ENCODE measurements around the gene PIAS3. TPM values are rescaled to one million over a fixed set of nuclear protein-coding genes. Genes with fewer than 3 reads are reported as not detected.

PIAS3 gene
- polyA plus RNA-seq, 1 donor from 2014 or later = 15.0 TPM

- peak overlapping the region; percentile 94 for H3K4me3 ChIP-seq (ENCODE audit: low read length)
- TF ChIP-seq POLR2AphosphoS5 (IDR thresholded peaks at IDR 0.05) = no peak
- TF ChIP-seq REST (IDR thresholded peaks at IDR 0.05; ENCODE audit: borderline replicate concordance) = no peak
- TF ChIP-seq CTCF (IDR thresholded peaks at IDR 0.05; ENCODE audit: poor library complexity, severe bottlenecking) = no peak
- no peak for TF ChIP-seq TAF1 (IDR thresholded peaks at IDR 0.05; ENCODE audit: low read depth)
- no peak for TF ChIP-seq RAD21 (conservative IDR thresholded peaks at IDR 0.05)
- TF ChIP-seq EZH2 (IDR thresholded peaks at IDR 0.05; ENCODE audit: borderline replicate concordance, insufficient read depth, low read length, poor library complexity, severe bottlenecking) = no peak
- no peak for TF ChIP-seq EP300 (conservative IDR thresholded peaks at IDR 0.05; ENCODE audit: poor library complexity, severe bottlenecking)
- TF ChIP-seq MXI1 (conservative IDR thresholded peaks at IDR 0.05; ENCODE audit: poor library complexity, severe bottlenecking) = peak; percentile 0
- TF ChIP-seq SMC3 (conservative IDR thresholded peaks at IDR 0.05; ENCODE audit: poor library complexity) = no peak
- H3K27ac ChIP-seq (ENCODE audit: low read length) = peak overlapping the region; percentile 68
- no peaks in the 10 kb centered on the region for H3K9me3 ChIP-seq (ENCODE audit: low read length)
- peak overlapping the region; percentile 74 for H2AFZ ChIP-seq (ENCODE audit: low read depth, low read length)
- peak overlapping the region; percentile 47 for H3K4me2 ChIP-seq (ENCODE audit: low read length)
- no peaks in the 10 kb centered on the region for H4K20me1 ChIP-seq (ENCODE audit: insufficient read depth)
- no peaks in the 10 kb centered on the region for H3F3A ChIP-seq (ENCODE audit: insufficient read depth, low read length, poor library complexity, severe bottlenecking)
- no peaks in the 10 kb centered on the region for H3K9me2 ChIP-seq (ENCODE audit: insufficient read depth, low read length)
- H3K36me3 ChIP-seq (ENCODE audit: insufficient read depth, low read length) = no peaks in the 10 kb centered on the region
- peaks cover 5% of the 10 kb centered on the region for H3K79me2 ChIP-seq (replicated peaks; ENCODE audit: insufficient read depth, low read length)
- peak overlapping the region; percentile 81 for H3K9ac ChIP-seq (ENCODE audit: low read length)
- no peaks in the 10 kb centered on the region for H3K27me3 ChIP-seq (ENCODE audit: insufficient read depth, low read depth, low read length)
Measured at GRCh38 chr1:145858238-145858900, 512 bp downstream of the PIAS3 start.

- H3K9ac ChIP-seq (ENCODE audit: low read length) = no peak overlapping the region
- no peaks in the 10 kb centered on the region for H3K9me3 ChIP-seq (ENCODE audit: low read length)
- H4K20me1 ChIP-seq (ENCODE audit: insufficient read depth) = no peaks in the 10 kb centered on the region
- H3K27me3 ChIP-seq (ENCODE audit: insufficient read depth, low read depth, low read length) = no peaks in the 10 kb centered on the region
- peak overlapping the region; percentile 94 for H3K4me3 ChIP-seq (ENCODE audit: low read length)
- H3K4me2 ChIP-seq (ENCODE audit: low read length) = peak overlapping the region; percentile 47
- H2AFZ ChIP-seq (ENCODE audit: low read depth, low read length) = no peak overlapping the region
- no peaks in the 10 kb centered on the region for H3F3A ChIP-seq (ENCODE audit: insufficient read depth, low read length, poor library complexity, severe bottlenecking)
- no peak for TF ChIP-seq CTCF (IDR thresholded peaks at IDR 0.05; ENCODE audit: poor library complexity, severe bottlenecking)
- no peak for TF ChIP-seq REST (IDR thresholded peaks at IDR 0.05; ENCODE audit: borderline replicate concordance)
- no peak for TF ChIP-seq TAF1 (IDR thresholded peaks at IDR 0.05; ENCODE audit: low read depth)
- no peak for TF ChIP-seq EP300 (conservative IDR thresholded peaks at IDR 0.05; ENCODE audit: poor library complexity, severe bottlenecking)
- no peak for TF ChIP-seq SMC3 (conservative IDR thresholded peaks at IDR 0.05; ENCODE audit: poor library complexity)
- no peak for TF ChIP-seq EZH2 (IDR thresholded peaks at IDR 0.05; ENCODE audit: borderline replicate concordance, insufficient read depth, low read length, poor library complexity, severe bottlenecking)
- no peak for TF ChIP-seq MXI1 (conservative IDR thresholded peaks at IDR 0.05; ENCODE audit: poor library complexity, severe bottlenecking)
- TF ChIP-seq RAD21 (conservative IDR thresholded peaks at IDR 0.05) = no peak
- no peak for TF ChIP-seq POLR2AphosphoS5 (IDR thresholded peaks at IDR 0.05)
- no peaks in the 10 kb centered on the region for H3K9me2 ChIP-seq (ENCODE audit: insufficient read depth, low read length)
- peaks cover 5% of the 10 kb centered on the region for H3K79me2 ChIP-seq (replicated peaks; ENCODE audit: insufficient read depth, low read length)
- no peaks in the 10 kb centered on the region for H3K36me3 ChIP-seq (ENCODE audit: insufficient read depth, low read length)
- no peak overlapping the region for H3K27ac ChIP-seq (ENCODE audit: low read length)
Measured at GRCh38 chr1:145857170-145857569, 1.7 kb downstream of the PIAS3 start.

Measured in neural cell (in vitro differentiated cells).